ENCODE measurements around the gene LRP1-AS.

LRP1-AS gene

GRCh38 chr12:57098546-57098945 is 48.9 kb downstream of the LRP1-AS start:
- DNase-seq (ENCODE audit: low spot score): no peak

DNA sequence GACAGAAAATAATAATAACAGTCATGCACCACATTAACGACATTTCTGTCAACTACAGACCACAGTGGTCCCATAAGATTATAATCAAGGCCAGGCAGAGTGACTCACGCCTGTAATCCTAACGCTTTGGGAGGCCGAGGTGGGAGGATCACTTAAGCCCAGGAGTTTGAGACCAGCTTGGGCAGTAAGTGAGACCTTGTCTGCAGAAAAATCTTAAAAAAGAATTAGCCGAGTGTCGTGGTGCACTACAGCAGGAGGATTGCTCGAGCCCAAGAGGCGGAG is 49.9 kb downstream of the LRP1-AS start:
- no peak for DNase-seq (ENCODE audit: low spot score)

- no peak for DNase-seq (ENCODE audit: low spot score)
These were observed 50.5 kb downstream of the LRP1-AS start for GRCh38 chr12:57096748-57097553.

DNA sequence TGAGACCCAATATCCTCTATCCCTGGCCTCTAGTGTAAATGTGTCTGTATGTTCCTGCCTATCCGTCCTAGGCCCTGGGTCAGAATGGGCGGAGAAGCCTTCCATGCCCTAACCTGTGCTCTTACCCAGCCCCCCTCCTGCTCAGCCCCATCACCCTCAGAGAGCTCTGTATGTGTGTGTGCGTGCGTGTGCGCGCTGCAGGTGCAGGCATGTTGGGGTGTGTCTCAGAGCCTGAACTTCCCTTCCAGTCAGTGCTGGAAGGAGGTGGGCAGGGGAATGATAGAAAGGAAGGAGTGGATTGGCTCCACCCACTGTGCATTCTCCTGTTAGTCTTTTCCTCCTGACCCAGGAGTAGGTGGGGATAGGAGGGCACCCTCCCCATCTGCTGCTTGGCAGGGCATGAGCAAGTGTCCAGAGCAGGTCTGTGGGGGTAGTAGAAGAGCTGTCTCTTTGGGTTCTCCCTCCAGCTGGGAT is 51.3 kb downstream of the LRP1-AS start:
- no peak for DNase-seq (ENCODE audit: low spot score)

DNA sequence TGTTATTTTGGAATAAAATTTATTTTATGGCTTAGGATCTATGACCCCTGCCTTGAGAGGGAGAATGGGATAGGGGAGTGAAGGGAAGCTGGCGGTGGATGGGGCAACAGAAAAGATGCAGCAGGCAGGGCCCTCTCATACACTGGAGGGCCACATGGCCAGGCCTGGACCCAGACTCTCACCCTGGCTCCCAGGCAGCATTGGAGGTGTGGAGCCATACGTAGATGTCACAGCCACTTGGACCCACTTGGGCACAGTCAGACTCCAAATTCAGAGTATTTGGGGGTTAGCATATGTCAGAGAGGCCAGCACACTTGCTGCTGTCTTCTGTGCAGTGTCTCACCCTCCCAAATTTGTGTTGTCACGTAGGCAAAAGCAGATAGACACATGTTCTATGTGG is 52.0 kb downstream of the LRP1-AS start:
- DNase-seq (ENCODE audit: low spot score): no peak

Data from ecto neural progenitor cell (in vitro differentiated cells).